Panc1 (cell line): ENCODE data around the gene ZBTB4. TPM values are rescaled to one million over a fixed set of nuclear protein-coding genes. Genes with fewer than 3 reads are reported as not detected.

Experiments used
- ATAC-seq: fragments of 200-7000 bp; cut with Tn5 transposase; 2 replicates; pipeline ENCODE4 v1.9.1; 2020; ENCODE audit warnings: mild to moderate bottlenecking, moderate library complexity
- BruUV-seq: library from RNA; stranded (reverse); fragments of 400-500 nt; replicated peaks from 2 replicates; lab custom pipeline; 2021; lab: Mats Ljungman, UMichigan
- CTCF ChIA-PET: fragments of 300-600 bp; sonication (Branson Sonifier 250); formaldehyde crosslinking; loops from one replicate; lab custom pipeline; 2022; ENCODE audit warnings: antibody characterized with exemption; lab: Charles Lee
- POLR2A ChIA-PET: fragments of 300-600 bp; sonication (Branson Sonifier 250); formaldehyde crosslinking; loops from one replicate; lab custom pipeline; 2022; ENCODE audit warnings: antibody characterized with exemption; lab: Charles Lee
- DNase-seq: peaks from one replicate; pipeline ENCODE4 v3.0.0-alpha.2; 2010; ENCODE audit warnings: low read depth, low spot score
- H3K27ac ChIP-seq: 2 replicates; pipeline ENCODE4 v1.5.1; 2011; ENCODE audit warnings: mild to moderate bottlenecking, low read length, inconsistent platforms
- H3K27me3 ChIP-seq: fragments of 200-500 bp; sonication (Bioruptor generic); 2 replicates; pipeline ENCODE4 v1.6.0; 2014; ENCODE audit warnings: low read length, inconsistent platforms; ENCODE audit not compliant: control insufficient read depth, insufficient read depth
- H3K36me3 ChIP-seq: fragments of 200-500 bp; sonication (Bioruptor generic); 2 replicates; pipeline ENCODE4 v1.5.1; 2014; ENCODE audit warnings: inconsistent platforms, mild to moderate bottlenecking, low read length, moderate library complexity; ENCODE audit not compliant: control insufficient read depth, insufficient read depth
- H3K4me1 ChIP-seq: 2 replicates; pipeline ENCODE4 v1.5.1; 2011; ENCODE audit warnings: inconsistent platforms, mild to moderate bottlenecking, low read length, moderate library complexity; ENCODE audit not compliant: control insufficient read depth, insufficient read depth
- H3K4me3 ChIP-seq, 2 experiments: 2 replicates each; pipeline ENCODE4 v1.5.1; 2011 to 2012; ENCODE audit warnings: low read depth in 2 of 2, low read length in 2 of 2, mild to moderate bottlenecking in 2 of 2, inconsistent platforms in 1 of 2, moderate library complexity in 1 of 2
- H3K9me3 ChIP-seq: fragments of 200-500 bp; sonication (Bioruptor generic); 2 replicates; pipeline ENCODE4 v1.5.1; 2014; ENCODE audit warnings: low read depth, mild to moderate bottlenecking, inconsistent platforms, low read length, moderate library complexity; ENCODE audit not compliant: control insufficient read depth, insufficient read depth
- CTCF ChIP-seq: fragments of 450-650 bp; IDR thresholded peaks from 2 replicates; pipeline ENCODE4 v1.5.1; 2017; ENCODE audit warnings: mild to moderate bottlenecking
- POLR2AphosphoS5 ChIP-seq: IDR thresholded peaks from 2 replicates; pipeline ENCODE4 v1.6.1; 2012; ENCODE audit warnings: mild to moderate bottlenecking, low read depth, low read length, moderate library complexity
- SIN3A ChIP-seq: IDR thresholded peaks from 2 replicates; pipeline ENCODE4 v1.6.1; 2012; ENCODE audit warnings: low read depth, mild to moderate bottlenecking, low read length, moderate library complexity, borderline replicate concordance; ENCODE audit not compliant: insufficient read depth
- TCF7L2 ChIP-seq: IDR thresholded peaks from 2 replicates; pipeline ENCODE4 v1.6.1; 2011; ENCODE audit warnings: mild to moderate bottlenecking, low read depth, low read length, inconsistent platforms
- in situ Hi-C: cut with HindIII; loops from 2 replicates; pipeline ENCODE4 v1.10.0; 2016; ENCODE audit warnings: low sequenced_read_pairs, low pct_unique_long_range_greater_than_20kb
- intact Hi-C: fragments of 100-400 bp; cut with micrococcal nuclease; formaldehyde crosslinking; loops from one replicate; pipeline ENCODE4 v1.10.0; 2022; ENCODE audit not compliant: unreplicated experiment
- total RNA-seq: library from RNA; stranded (reverse); gene quantifications from one replicate; pipeline ENCODE4 v1.2.1, GENCODE V29; 2021; ENCODE audit not compliant: unreplicated experiment
- TF ChIP-seq, protein P1 (sequence below), 2 experiments: IDR thresholded peaks; 2 replicates each; pipeline ENCODE4 v1.6.1; 2011 to 2012; ENCODE audit warnings: low read depth in 2 of 2, control low read depth in 1 of 2, low read length in 1 of 2, mild to moderate bottlenecking in 1 of 2, moderate library complexity in 1 of 2; ENCODE audit not compliant: insufficient read depth in 1 of 2

ZBTB4 gene
- total RNA-seq, 1 experiment from 2014 or later, result 24.9 TPM

- Histone ChIP-seq H3K27me3 (no peaks in the 10 kb centered on the region), H3K4me3 (no peak overlapping the region), H3K27ac (no peak overlapping the region), H3K4me1 (no peaks in the 10 kb centered on the region), H3K36me3 (no peaks in the 10 kb centered on the region), H3K9me3 (no peaks in the 10 kb centered on the region)
- ChIA-PET POLR2A (no interaction called here), CTCF (no interaction called here)
- intact Hi-C loops, result no loop called here
- in situ Hi-C loops, result no loop called here
- BruUV-seq, result no TSS peak
- ATAC-seq (no peak), DNase-seq (no peak)
- no peak for TF ChIP-seq TCF7L2
- no peak for TF ChIP-seq POLR2AphosphoS5
Measured at GRCh38 chr17:7425756-7426155, 53.7 kb downstream of the ZBTB4 start.

DNA sequence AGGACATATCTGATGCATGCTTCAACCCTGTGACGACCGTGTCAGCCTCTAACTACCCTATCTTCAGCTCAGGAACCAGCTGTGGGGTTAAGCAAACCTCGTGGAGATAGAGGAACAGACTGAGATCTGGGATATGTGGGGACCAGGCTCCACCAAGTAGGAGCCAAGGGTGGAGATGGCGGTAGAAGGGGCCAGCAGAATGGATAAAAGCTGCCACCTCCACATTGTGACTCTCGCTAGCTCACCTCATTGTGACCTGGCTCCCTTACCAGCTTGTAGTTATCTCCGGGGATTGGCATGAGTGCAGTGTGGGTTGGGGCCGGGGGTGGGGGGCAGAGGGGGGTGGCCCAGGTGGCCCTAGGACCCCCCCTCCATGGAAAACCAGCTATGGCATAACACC is 54.1 kb downstream of the ZBTB4 start, which contains the start of gene SPEM2:
Gene SPEM2, plus strand, starts transcription at position 301 of the 400 bp plus-strand sequence. Its CDS starts 73 bp downstream, at position 374.
- no peaks in the 10 kb centered on the region for H3K4me1 ChIP-seq
- H3K9me3 ChIP-seq, result no peaks in the 10 kb centered on the region
- BruUV-seq, result no TSS peak
- DNase-seq, result no peak
- no peak within 1 kb of the TSS for H3K27ac ChIP-seq
- H3K27me3 ChIP-seq, result no peaks in the 10 kb centered on the region
- TF ChIP-seq SIN3A, result no peak
- TF ChIP-seq CTCF, result no peak
- no peak for TF ChIP-seq POLR2AphosphoS5
- POLR2A ChIA-PET, result no interaction called here
- in situ Hi-C loops (no loop called here), intact Hi-C loops (no loop called here)
- no peak within 1 kb of the TSS for H3K4me3 ChIP-seq
- ATAC-seq, result no peak
- no peaks in the 10 kb centered on the region for H3K36me3 ChIP-seq
- CTCF ChIA-PET, result no interaction called here

GRCh38 chr17:7423679-7424078 is 55.8 kb downstream of the ZBTB4 start:
- DNase-seq, result no peak
- POLR2A ChIA-PET, result no interaction called here
- H3K4me1 ChIP-seq, result no peaks in the 10 kb centered on the region
- BruUV-seq, result no TSS peak
- in situ Hi-C loops (no loop called here), intact Hi-C loops (no loop called here)
- TF ChIP-seq CTCF (no peak), SIN3A (no peak)
- TF ChIP-seq, protein P1, sequence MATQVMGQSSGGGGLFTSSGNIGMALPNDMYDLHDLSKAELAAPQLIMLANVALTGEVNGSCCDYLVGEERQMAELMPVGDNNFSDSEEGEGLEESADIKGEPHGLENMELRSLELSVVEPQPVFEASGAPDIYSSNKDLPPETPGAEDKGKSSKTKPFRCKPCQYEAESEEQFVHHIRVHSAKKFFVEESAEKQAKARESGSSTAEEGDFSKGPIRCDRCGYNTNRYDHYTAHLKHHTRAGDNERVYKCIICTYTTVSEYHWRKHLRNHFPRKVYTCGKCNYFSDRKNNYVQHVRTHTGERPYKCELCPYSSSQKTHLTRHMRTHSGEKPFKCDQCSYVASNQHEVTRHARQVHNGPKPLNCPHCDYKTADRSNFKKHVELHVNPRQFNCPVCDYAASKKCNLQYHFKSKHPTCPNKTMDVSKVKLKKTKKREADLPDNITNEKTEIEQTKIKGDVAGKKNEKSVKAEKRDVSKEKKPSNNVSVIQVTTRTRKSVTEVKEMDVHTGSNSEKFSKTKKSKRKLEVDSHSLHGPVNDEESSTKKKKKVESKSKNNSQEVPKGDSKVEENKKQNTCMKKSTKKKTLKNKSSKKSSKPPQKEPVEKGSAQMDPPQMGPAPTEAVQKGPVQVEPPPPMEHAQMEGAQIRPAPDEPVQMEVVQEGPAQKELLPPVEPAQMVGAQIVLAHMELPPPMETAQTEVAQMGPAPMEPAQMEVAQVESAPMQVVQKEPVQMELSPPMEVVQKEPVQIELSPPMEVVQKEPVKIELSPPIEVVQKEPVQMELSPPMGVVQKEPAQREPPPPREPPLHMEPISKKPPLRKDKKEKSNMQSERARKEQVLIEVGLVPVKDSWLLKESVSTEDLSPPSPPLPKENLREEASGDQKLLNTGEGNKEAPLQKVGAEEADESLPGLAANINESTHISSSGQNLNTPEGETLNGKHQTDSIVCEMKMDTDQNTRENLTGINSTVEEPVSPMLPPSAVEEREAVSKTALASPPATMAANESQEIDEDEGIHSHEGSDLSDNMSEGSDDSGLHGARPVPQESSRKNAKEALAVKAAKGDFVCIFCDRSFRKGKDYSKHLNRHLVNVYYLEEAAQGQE (IDR thresholded peaks at IDR 0.05; ENCODE audit: insufficient read depth in 1 of 2, low read depth in 2 of 2, low read length in 1 of 2), result no peak
- no peaks in the 10 kb centered on the region for H3K36me3 ChIP-seq
- no peaks in the 10 kb centered on the region for H3K27me3 ChIP-seq
- CTCF ChIA-PET, result interaction anchor here (0.6 to 1.0 kb wide), 3 partner anchors 56 to 104 kb away, joined by 3 to 5 read pairs (median 4); no protein-coding TSS in a partner anchor
- no peak overlapping the region for H3K4me3 ChIP-seq
- no peak overlapping the region for H3K27ac ChIP-seq
- ATAC-seq, result no peak
- H3K9me3 ChIP-seq, result no peaks in the 10 kb centered on the region
